ENCODE results near the gene TMEM51.

TMEM51 gene

DNA sequence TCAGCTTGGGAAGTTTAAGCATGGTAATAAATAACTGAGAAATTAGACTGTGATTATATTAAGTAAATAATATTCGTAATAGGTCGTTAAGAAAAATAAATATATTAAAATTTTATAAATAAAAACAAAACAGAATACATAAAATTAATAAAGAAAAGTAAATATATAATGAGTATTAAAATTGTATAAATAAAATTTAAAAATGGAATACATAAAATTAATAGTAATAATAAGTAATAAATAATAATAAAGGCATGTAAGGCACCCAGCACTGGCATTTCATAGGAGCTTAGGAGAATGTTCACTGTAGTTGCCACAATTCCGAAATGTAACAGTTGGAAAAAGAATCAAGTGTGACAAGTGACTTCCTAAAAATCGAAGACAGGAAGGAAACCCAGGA, 47.7 kb downstream of the TMEM51 start:
- TF ChIP-seq, protein P1, sequence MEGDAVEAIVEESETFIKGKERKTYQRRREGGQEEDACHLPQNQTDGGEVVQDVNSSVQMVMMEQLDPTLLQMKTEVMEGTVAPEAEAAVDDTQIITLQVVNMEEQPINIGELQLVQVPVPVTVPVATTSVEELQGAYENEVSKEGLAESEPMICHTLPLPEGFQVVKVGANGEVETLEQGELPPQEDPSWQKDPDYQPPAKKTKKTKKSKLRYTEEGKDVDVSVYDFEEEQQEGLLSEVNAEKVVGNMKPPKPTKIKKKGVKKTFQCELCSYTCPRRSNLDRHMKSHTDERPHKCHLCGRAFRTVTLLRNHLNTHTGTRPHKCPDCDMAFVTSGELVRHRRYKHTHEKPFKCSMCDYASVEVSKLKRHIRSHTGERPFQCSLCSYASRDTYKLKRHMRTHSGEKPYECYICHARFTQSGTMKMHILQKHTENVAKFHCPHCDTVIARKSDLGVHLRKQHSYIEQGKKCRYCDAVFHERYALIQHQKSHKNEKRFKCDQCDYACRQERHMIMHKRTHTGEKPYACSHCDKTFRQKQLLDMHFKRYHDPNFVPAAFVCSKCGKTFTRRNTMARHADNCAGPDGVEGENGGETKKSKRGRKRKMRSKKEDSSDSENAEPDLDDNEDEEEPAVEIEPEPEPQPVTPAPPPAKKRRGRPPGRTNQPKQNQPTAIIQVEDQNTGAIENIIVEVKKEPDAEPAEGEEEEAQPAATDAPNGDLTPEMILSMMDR (conservative IDR thresholded peaks at IDR 0.05; ENCODE audit: low read length), result no peak

DNA sequence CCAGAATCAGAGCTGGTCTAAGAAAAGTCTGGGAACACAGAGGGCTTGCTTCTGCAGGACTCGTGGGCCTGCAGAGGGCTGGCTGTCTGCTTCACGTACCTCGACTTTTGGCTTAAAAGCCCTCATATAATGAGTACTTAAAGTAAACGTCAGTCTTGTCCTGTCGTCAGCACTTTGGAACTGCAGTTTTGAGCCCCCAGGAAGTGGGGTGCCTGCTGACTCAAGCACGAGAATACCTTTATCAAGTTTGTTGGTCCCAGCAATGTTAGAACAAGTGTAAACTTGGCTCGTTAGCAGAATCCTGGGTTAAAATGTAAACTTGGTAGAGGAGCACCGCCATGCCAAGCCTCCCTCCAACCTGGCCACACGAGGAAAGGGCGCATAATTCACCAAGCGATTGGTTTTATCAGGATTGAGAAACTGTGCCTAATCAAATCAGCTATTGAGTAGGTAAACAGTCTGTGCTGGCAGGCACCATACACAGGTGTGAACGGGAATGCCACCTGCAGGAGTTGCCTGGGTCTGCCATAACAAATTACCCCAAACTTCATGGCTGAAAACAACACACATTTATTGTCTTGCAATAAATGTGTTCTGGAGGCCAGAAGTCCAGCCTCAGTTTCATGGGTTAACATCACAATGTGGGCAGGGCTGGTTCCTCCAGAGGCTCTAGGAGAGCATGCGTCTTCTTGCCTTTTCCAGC, 48.5 kb downstream of the TMEM51 start:
- no peak for DNase-seq (ENCODE audit: low read depth)
- TF ChIP-seq, protein P1 (conservative IDR thresholded peaks at IDR 0.05; ENCODE audit: low read length), result no peak
- H3K4me3 ChIP-seq (ENCODE audit: low read length), result no peak overlapping the region

More for the DNA sequence above, 47.7 kb downstream of the TMEM51 start:
- no peak for DNase-seq (ENCODE audit: low read depth)
- H3K4me3 ChIP-seq (ENCODE audit: low read length), result no peak overlapping the region

DNA sequence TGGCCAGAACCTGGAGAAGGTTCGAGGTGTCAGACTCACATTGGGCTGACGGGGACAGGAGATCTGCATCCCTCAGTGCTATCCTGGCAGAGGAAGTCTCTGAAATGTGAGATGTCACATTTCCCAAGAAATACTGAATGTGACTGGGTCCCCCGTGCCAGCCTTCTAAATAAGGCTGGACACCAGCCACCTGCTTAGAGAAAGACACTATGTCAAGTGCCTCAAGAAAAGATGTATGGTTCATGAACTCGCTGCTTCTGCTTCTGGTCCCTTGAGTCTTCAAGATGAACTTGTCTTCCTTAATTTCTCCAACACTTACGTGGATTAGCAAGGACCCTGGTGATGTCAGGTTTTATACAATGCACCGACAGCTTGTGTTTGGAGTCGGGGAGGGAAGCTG, 51.4 kb downstream of the TMEM51 start:
- H3K4me3 ChIP-seq (ENCODE audit: low read length), result no peak overlapping the region
- no peak for DNase-seq (ENCODE audit: low read depth)
- TF ChIP-seq, protein P1 (conservative IDR thresholded peaks at IDR 0.05; ENCODE audit: low read length), result no peak

DNA sequence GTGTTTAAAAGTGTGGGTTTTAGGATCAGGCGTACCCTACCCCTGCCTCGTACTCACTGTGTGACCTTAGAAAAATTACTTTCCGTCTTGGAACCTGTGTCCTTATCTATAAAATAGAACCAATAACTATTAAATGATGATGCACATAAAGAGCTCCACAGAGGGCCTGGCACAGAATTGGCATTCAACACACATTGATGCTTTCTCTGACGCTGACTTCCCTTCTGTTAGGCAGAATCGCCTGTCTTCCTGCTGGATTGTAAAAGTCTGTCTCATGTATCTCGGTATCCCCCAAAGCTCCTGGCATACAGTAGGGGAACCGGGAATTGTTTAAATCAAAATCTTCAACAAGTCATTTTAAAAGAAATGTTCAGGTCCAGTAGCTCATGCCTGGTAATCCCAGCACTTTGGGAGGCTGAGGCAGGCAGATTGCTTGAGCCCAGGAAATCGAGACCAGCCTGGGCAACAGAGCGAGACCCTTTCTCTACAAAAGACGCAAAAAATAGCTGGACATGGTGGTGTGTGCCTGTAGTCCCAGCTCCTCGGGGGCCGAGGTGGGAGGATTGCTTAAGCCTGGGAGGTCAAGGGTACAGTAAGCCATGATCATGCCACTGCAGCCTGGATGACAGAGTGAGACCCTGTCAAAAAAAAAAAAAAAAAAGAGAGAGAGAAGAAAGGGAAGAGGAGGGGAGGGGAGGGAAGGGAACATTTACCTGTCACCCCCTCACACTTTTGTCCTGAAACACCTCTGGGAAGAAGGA, 52.2 kb downstream of the TMEM51 start:
- H3K4me3 ChIP-seq (ENCODE audit: low read length), result no peak overlapping the region
- no peak for DNase-seq (ENCODE audit: low read depth)
- TF ChIP-seq, protein P1 (conservative IDR thresholded peaks at IDR 0.05; ENCODE audit: low read length), result no peak

DNA sequence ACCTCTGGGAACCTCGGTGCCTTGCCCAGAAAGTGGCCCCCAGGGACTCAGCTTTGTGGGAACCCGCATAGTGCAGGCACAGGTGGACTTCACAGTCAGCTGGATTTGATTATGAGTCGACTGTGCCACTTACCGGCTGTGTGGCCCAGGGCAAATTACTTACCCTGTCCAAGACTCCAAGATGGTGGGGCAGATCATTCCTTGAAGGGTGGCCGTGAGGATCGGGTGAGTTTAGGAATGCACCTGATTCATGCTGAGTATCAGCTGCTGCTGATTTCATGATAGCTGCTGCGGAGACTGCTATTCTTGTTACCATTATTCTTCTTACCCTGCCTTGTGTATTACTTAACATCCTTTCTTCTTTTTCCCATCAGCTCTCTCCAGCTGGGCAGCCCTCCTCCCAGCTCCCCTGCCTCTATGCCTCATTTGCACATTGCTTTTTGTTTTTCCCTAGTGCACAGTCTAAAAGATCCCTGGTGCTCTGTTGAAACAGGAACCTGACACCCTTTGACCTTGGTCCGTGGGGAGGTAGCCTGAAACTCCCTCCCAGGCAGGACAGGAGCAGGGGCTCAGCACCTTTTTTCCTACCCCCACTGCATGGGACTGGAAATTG, 53.0 kb downstream of the TMEM51 start:
- H3K4me3 ChIP-seq (ENCODE audit: low read length), result no peak overlapping the region
- TF ChIP-seq, protein P1 (conservative IDR thresholded peaks at IDR 0.05; ENCODE audit: low read length), result no peak
- DNase-seq (ENCODE audit: low read depth), result no peak

DNA sequence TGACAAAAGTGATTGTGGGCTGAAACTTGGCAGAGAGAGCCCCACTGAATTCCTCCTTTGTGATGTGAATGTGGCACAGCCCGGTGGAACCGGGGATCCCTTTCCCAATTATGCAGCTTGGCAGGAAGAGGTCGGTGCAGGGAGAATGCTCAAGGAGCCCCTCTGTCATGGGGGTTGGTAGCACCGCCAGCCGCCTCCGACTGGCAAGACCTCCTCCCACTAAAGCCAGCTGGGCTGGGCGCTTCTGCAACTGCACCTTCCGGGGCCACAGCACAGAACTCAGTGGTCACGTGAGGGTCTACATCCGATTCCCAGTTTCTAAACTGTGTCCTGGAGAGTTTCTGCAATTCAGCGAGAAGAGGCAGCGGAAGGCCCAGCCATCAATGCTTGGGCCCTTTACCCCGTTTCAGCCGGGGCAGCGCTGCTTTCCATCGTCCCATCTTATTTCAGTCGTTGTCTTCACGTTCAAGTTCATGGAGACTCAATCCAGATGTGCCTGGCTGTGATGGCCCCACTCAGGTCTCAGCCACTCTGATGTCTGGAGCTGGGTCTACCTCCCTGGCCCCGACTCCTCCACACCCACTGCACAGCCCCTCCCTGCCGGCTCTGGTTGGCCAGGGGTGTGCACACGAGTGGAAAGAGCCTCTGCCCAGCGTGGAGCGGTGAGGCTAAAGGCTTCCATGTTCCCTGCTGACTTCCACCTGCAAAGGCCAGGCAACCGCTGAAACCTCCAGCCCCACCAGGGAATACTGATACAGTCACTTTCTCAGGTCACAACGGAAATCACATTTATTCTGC, 53.7 kb downstream of the TMEM51 start:
- H3K4me3 ChIP-seq (ENCODE audit: low read length), result no peak overlapping the region
- no peak for DNase-seq (ENCODE audit: low read depth)

More for the DNA sequence above, 53.7 kb downstream of the TMEM51 start:
- TF ChIP-seq, protein P1 (conservative IDR thresholded peaks at IDR 0.05; ENCODE audit: low read length), result no peak
